HepG2 (cell line): ENCODE data around the gene GPR85. TPM values are rescaled to one million over a fixed set of nuclear protein-coding genes. Genes with fewer than 3 reads are reported as not detected.

Source experiments
- ATAC-seq: fragments of 200-7000 bp; cut with Tn5 transposase; 3 replicates; pipeline ENCODE4 v1.9.1; 2020; ENCODE audit warnings: mild to moderate bottlenecking, moderate library complexity
- BruUV-seq: library from RNA; stranded (reverse); fragments of 400-500 nt; replicated peaks from 2 replicates; lab custom pipeline; 2021; lab: Mats Ljungman, UMichigan
- CTCF ChIA-PET: fragments of 300-600 bp; formaldehyde crosslinking; extraction: SDS; loops from one replicate; lab custom pipeline; 2021; ENCODE audit warnings: low total read pairs, inconsistent platforms, low intra/inter-chr PET ratio; lab: Yijun Ruan, JAX
- POLR2A ChIA-PET: fragments of 350-600 bp; sonication (Branson Sonifier 250); formaldehyde crosslinking; loops from one replicate; lab custom pipeline; 2020; ENCODE audit warnings: antibody characterized with exemption, inconsistent platforms; lab: Yijun Ruan, JAX
- DNase-seq: peaks from one replicate; pipeline ENCODE4 v3.0.0-alpha.2; 2015; ENCODE audit warnings: low spot score
- FAIRE-seq: peaks from 3 replicates; lab custom pipeline; 2011; peaks lifted over from hg19 to GRCh38; lab: Jason Lieb, UNC
- H2AFZ ChIP-seq: one replicate; pipeline ENCODE4 v1.6.1; 2011; ENCODE audit warnings: low read length, inconsistent platforms
- H3K27ac ChIP-seq: fragments of 300-600 bp; 3 replicates; pipeline ENCODE4 v1.8.0; 2011; ENCODE audit warnings: mixed run types, mild to moderate bottlenecking, mixed read lengths, low read length, inconsistent platforms; ENCODE audit not compliant: insufficient read depth; ENCODE audit errors: extremely low read length
- H3K27me3 ChIP-seq, 2 experiments: fragments of 200-600 bp in 1 of 2; 2 replicates in 1 of 2; 3 replicates in 1 of 2; pipeline versions ENCODE4 v1.6.0 to v1.8.0; 2011; ENCODE audit warnings: low read length in 2 of 2, mild to moderate bottlenecking in 2 of 2, moderate library complexity in 2 of 2, inconsistent platforms in 1 of 2; ENCODE audit not compliant: insufficient read depth in 2 of 2, control insufficient read depth in 1 of 2
- H3K36me3 ChIP-seq, 2 experiments: fragments of 200-600 bp in 1 of 2; replicated peaks in 1 of 2; 2 replicates in 1 of 2; 3 replicates in 1 of 2; pipeline versions ENCODE4 v1.5.1 to v1.8.0; 2011; ENCODE audit warnings: low read length in 2 of 2, inconsistent platforms in 1 of 2; ENCODE audit not compliant: insufficient read depth in 2 of 2, control insufficient read depth in 1 of 2
- H3K4me1 ChIP-seq: 2 replicates; pipeline ENCODE4 v1.5.1; 2012; ENCODE audit warnings: low read length, inconsistent platforms; ENCODE audit not compliant: insufficient read depth
- H3K4me2 ChIP-seq: 2 replicates; pipeline ENCODE4 v1.6.0; 2011; ENCODE audit warnings: low read depth, low read length, inconsistent platforms
- H3K4me3 ChIP-seq, 3 experiments: fragments of 200-600 bp in 1 of 3; sonication (generic), shearing (Covaris generic) in 1 of 3; replicated peaks in 1 of 3; 2 replicates each; pipeline ENCODE4 v1.5.1; 2011 to 2016; ENCODE audit warnings: low read length in 3 of 3, inconsistent platforms in 2 of 3, low read depth in 2 of 3, mild to moderate bottlenecking in 2 of 3, control low read depth in 1 of 3, mixed read lengths in 1 of 3; ENCODE audit not compliant: insufficient read depth in 1 of 3
- H3K79me2 ChIP-seq: one replicate; pipeline ENCODE4 v1.6.1; 2011; ENCODE audit warnings: low read length, inconsistent platforms; ENCODE audit not compliant: insufficient read depth
- H3K9ac ChIP-seq: 2 replicates; pipeline ENCODE4 v1.6.0; 2011; ENCODE audit warnings: mild to moderate bottlenecking, low read depth, low read length, inconsistent platforms; ENCODE audit not compliant: insufficient read depth
- H3K9me3 ChIP-seq: 2 replicates; pipeline ENCODE4 v1.5.1; 2012; ENCODE audit warnings: mild to moderate bottlenecking, low read length
- H4K20me1 ChIP-seq: 2 replicates; pipeline ENCODE4 v1.6.0; 2011; ENCODE audit warnings: inconsistent platforms, mild to moderate bottlenecking, low read length, moderate library complexity; ENCODE audit not compliant: insufficient read depth
- SUZ12 ChIP-seq: fragments of 150-350 bp; IDR thresholded peaks from 2 replicates; pipeline ENCODE4 v1.6.1; 2014; ENCODE audit warnings: low read depth, low read length
- ZNF101 ChIP-seq: sonication (generic); formaldehyde crosslinking; IDR thresholded peaks from 2 replicates; pipeline ENCODE4 v1.4.0; 2020; ENCODE audit warnings: mild to moderate bottlenecking, low read depth, missing genetic modification reagents, borderline replicate concordance
- WGBS: methylation state at CpG from one replicate; pipeline ENCODE4 v1.1.6; 2017; ENCODE audit warnings: low lambda C conversion rate; 5-methylcytosine and 5-hydroxymethylcytosine counted together
- in situ Hi-C: cut with HindIII; loops from 2 replicates; pipeline ENCODE4 v1.10.0; 2017; ENCODE audit warnings: low pct_unique_long_range_greater_than_20kb; ENCODE audit not compliant: extremely low pct_ligation_motif_present
- intact Hi-C: fragments of 100-400 bp; cut with micrococcal nuclease; formaldehyde crosslinking; loops from one replicate; pipeline ENCODE4 v1.10.0; 2022; ENCODE audit not compliant: unreplicated experiment
- polyA plus RNA-seq, 8 experiments: library from polyadenylated mRNA; depleted of rRNA in 3 of 8; stranded (reverse) in 7 of 8; unstranded in 1 of 8; fragments of >200 nt; fragmentation: Illumina TruSeq in 4 of 8; extraction: Trizol in 4 of 8; gene quantifications; 2 replicates each; pipeline versions ENCODE4 v1.2.1 to v1.2.3, GENCODE V29; 2011 to 2016; ENCODE audit warnings: low read depth in 4 of 8, missing spikeins in 1 of 8, mixed read lengths in 1 of 8; ENCODE audit not compliant: insufficient read depth in 1 of 8
- total RNA-seq, 5 experiments: library from RNA; depleted of rRNA; stranded (reverse); fragments of >200 nt; fragmentation: Illumina TruSeq; extraction: Trizol; gene quantifications; 2 replicates each; pipeline ENCODE4 v1.2.3, GENCODE V29; 2016; ENCODE audit warnings: low read depth in 1 of 5
- TF ChIP-seq, protein P1 (sequence below): sonication (generic); formaldehyde crosslinking; IDR thresholded peaks from 2 replicates; pipeline ENCODE4 v1.5.1; 2020; ENCODE audit warnings: missing genetic modification reagents, mild to moderate bottlenecking, borderline replicate concordance

GPR85 gene
- total and polyA plus RNA-seq, 2 of the 13 experiments (the other 11 are each of a cell fraction or from before 2014, with no cell fraction given): not detected

DNA sequence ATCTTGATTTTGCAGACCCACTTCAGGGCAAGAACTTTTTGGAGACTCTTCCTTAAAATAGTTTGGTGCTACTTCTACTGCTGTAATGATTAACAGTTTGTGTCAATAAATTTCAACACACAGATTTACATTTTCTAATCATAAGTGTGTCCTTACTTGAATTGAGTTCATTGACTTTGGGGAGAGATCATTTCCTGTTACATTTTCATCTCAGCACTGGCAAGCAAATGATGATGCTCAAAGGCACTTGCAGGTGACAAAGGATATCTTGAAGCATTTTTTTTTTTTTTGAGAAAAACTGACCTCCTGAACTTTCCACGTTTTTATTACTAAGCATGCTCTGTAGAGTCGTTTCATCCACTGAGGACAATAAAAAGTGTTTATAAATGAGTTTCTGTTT lies 52.7 kb downstream of the GPR85 start:
- Histone ChIP-seq H3K9ac (no peak overlapping the region), H3K4me1 (no peaks in the 10 kb centered on the region), H3K9me3 (no peaks in the 10 kb centered on the region), H3K79me2 (no peaks in the 10 kb centered on the region), H3K27ac (no peak overlapping the region), H4K20me1 (no peaks in the 10 kb centered on the region), H2AFZ (no peak overlapping the region), H3K36me3 (no peaks in the 10 kb centered on the region), H3K27me3 (no peaks in the 10 kb centered on the region), H3K4me3 (no peak overlapping the region), H3K4me2 (no peak overlapping the region)
- ChIA-PET CTCF (no interaction called here), POLR2A (no interaction called here)
- TF ChIP-seq ZNF101 (CRISPR knock-in tag): no peak
- TF ChIP-seq, protein P1, sequence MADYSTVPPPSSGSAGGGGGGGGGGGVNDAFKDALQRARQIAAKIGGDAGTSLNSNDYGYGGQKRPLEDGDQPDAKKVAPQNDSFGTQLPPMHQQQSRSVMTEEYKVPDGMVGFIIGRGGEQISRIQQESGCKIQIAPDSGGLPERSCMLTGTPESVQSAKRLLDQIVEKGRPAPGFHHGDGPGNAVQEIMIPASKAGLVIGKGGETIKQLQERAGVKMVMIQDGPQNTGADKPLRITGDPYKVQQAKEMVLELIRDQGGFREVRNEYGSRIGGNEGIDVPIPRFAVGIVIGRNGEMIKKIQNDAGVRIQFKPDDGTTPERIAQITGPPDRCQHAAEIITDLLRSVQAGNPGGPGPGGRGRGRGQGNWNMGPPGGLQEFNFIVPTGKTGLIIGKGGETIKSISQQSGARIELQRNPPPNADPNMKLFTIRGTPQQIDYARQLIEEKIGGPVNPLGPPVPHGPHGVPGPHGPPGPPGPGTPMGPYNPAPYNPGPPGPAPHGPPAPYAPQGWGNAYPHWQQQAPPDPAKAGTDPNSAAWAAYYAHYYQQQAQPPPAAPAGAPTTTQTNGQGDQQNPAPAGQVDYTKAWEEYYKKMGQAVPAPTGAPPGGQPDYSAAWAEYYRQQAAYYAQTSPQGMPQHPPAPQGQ: no peak
- TF ChIP-seq SUZ12: no peak
- no peak for FAIRE-seq
- no peak for DNase-seq
- in situ Hi-C loops (no loop called here), intact Hi-C loops (no loop called here)
- ATAC-seq: no peak
- BruUV-seq: no TSS peak
- WGBS: 2% methylated on average over 2 of the region's 2 CpGs

Other genes starting within 250 kb of the GPR85 start
- 23.5 and 32.1 TPM in 2 replicates for gene SMIM30, start 31.7 kb upstream of the GPR85 start, total RNA-seq (2016; rRNA removed; fragmentation: Illumina TruSeq; extraction: Trizol)
- gene SMIM30, start 31.7 kb upstream of the GPR85 start, polyA plus RNA-seq (2011; rRNA removed): 21.2 and 25.2 TPM in 2 replicates